Activated naive CD4-positive, alpha-beta T cell (primary cell): Measurements from ENCODE around the gene TNS4.

ENCODE experiments used
- DNase-seq, 4 experiments: peaks; one replicate each; lab custom pipeline; 2025; lab: John Stamatoyannopoulos, UW

The TNS4 gene

DNA sequence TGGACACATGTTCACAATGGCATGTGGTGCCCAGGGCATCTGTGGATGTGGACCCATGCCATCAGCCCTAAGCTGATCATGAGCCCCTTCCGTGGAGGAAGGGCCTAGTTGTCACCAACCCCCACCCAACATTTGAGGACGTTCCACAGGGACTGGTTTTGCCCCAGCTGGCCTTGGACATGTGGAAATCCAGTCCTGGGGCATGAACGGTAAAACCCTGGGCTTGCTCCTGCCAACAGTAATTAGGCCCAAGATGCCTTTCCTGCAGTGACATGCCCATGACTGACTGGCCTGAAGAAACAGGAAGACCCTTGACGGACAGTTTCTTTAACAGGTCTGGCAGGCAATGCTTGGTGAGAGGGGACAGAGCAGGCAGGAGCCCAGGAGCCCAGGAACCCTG is 7.7 kb downstream of the TNS4 start:
- no peak for DNase-seq

- no peak for DNase-seq
Measured at GRCh38 chr17:40491486-40491885, 9.9 kb downstream of the TNS4 start.

- DNase-seq: no peak
Measured at GRCh38 chr17:40490982-40491381, 10.4 kb downstream of the TNS4 start.

GRCh38 chr17:40490289-40490853 is 11.1 kb downstream of the TNS4 start:
- peak in 1 of 4 experiments; percentile 22 for DNase-seq

GRCh38 chr17:40487371-40488020 is 13.9 kb downstream of the TNS4 start:
- no peak for DNase-seq

DNA sequence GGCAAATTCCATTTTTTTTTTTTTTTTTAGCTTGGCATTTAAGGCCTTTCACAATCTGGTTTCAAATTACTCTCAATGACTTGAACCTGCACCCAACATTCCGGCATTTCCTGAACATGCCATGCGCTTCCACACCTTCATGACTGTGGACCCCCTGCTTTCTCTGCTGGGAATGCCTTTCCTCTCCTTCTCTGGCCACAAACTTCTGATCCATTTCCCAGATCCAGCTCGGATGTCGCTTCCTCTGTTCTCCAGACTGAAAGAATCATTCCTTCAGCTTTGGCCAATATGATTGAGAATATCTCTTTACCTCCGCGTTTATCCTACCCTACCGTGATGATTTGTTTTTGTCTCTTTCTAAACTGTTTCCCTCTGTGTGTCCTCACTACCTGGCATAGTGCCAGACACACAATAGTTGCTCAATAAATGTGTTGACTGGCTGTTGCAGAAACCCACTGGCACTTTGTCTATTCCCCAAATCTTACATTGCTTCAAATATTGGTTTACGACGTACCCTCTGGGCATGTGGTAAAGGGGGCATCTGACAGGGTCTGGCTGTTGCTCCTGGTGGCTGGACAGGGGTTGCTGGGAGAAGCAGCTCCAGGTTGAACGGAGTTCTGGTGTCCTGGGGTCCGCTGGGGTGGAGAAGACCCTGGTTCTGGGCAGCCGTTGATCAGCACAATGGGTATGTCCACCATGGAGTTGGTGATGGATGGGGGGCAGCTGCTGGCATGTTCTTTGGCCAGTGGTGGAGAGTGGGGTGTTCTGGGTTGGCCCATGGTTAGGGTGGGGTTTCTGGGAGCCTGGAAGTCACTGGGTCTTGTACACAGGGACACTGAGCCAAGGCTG is 14.7 kb downstream of the TNS4 start:
- DNase-seq: no peak

- DNase-seq: no peak
Measured at GRCh38 chr17:40485851-40486521, 15.4 kb downstream of the TNS4 start.

- no peak for DNase-seq
Measured at GRCh38 chr17:40484973-40485530, 16.4 kb downstream of the TNS4 start.

DNA sequence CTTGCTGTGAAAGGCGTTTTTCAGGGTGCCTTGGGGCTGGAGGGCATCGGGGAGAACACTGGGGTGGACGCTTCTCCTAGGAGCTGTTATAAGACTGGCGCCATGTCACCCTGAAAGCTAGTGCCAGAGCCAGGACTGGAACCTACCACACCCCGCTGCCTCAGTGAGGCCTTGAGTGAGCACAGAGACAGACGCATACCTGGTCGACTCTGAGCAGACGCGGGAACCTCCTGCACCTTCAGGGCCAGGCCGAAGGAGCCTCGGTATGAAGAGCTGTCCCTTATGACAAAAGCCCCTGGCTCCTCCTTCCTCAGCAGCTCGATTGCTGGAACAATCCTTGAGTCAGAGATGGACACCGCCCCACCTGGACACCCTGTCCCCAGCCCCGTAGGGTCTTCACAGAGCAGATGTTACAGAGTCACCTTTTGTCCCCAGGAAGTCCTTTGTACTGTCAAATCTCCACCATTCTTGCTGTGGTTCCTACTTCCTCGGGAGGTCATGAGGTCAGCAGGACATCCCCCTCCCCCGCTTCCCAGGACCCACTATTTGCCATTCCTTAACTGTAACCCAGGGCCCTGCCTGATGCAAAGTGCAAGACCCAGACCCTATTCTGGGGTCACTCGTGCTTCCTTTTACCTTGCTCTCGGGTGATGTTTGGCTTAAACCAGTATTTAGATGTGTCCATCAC is 17.0 kb downstream of the TNS4 start:
- DNase-seq: no peak

DNA sequence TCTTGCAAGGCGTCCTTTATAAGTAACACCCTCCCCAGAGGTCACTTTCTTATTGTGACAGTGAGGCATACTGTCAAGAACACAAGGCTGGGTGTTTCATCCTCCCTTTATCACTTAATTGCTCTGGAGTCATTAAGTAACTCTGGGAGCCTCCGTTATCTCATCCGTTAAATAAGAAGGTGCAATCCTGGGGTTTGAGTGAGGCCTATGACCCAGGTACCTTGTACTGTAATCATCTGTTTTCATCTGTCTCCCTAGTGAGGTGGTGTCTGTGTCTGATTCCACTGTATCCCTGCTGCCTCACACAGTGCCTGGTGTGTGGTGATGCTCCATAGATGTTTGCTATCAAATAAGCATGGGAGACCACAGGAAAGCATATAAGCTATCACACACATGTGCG is 17.7 kb downstream of the TNS4 start:
- DNase-seq: no peak

DNA sequence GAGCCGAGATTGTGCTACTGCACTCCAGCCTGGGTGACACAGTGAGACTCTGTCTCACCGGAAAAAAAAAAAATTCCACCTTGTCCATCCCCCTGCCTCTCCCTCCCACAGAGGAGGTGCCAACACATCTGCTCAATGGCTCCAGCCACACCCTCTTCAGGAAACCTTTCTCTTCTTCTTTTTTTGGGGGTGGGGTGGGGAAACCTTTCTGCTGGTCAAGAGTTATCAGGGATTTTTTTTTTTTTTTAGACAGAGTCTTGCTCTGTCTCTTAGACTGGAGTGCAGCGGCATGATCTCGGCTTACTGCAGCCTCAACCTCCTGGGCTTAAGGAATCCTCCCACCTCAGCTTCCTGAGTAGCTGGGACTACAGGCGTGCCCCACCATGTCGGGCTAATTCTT is 18.7 kb downstream of the TNS4 start:
- DNase-seq: no peak

DNA sequence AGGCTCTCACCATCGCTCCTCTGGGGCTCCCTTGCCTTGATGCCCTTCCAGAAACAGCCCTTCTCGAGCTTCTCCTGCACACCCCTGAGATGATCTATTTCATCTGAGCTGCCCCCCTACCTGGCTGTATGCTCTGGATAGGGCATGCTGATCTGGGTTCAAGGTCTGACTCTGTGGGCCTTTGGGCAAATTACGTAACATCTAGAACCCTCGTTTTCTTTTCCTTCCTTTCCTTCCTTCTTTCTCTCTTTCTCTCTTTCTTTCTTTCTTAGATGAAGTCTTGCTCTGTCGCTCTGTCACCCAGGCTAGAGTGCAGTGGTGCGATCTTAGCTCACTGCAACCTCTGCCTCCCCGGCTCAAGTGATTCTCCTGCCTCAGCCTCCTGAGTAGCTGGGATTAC is 20.3 kb downstream of the TNS4 start:
- no peak for DNase-seq

GRCh38 chr17:40480501-40481003 is 20.9 kb downstream of the TNS4 start:
- DNase-seq: peak; percentile 43 to 73 (median 62)

- no peak for DNase-seq
Measured at GRCh38 chr17:40479754-40480480, 21.5 kb downstream of the TNS4 start.

DNA sequence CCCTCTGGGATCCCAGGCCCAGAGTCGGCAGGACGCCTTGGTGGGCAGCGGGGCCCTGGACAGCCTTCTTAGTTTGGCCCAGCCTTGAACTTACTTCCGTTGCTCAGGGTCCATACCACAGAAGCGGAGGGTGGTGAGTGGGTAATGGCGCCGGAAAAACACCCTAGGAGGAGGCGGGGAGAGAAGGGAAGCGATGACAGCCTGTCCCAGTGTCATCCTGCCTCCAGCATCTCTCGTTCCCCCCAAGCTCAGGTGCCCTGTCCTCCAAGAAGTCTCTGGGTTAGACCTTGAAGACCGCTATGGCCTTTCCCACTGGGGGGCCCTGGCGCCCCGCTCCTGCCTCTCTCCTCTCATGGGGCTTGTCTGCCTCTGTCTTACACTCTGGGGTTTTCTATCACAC is 22.9 kb downstream of the TNS4 start:
- no peak for DNase-seq

DNA sequence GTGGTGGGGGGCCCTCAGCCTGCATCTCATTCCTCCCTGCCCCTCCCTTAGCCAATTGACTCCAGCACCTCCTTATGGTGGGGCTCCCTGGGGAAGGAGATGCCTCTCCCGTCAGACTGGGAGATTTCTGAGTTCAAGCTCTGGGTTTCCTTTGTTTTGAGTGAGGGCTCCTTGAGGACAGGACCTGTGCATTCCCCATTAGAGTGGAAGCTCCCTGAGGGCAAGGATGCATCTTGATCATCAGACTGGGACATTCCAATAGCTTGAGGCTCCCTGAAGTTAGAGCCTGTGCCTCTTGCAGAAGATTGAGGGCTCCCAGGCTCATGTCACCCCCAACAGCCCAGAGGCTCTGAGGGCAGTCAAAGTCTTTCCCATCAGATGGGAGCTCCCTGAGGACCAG is 23.6 kb downstream of the TNS4 start:
- no peak for DNase-seq

DNA sequence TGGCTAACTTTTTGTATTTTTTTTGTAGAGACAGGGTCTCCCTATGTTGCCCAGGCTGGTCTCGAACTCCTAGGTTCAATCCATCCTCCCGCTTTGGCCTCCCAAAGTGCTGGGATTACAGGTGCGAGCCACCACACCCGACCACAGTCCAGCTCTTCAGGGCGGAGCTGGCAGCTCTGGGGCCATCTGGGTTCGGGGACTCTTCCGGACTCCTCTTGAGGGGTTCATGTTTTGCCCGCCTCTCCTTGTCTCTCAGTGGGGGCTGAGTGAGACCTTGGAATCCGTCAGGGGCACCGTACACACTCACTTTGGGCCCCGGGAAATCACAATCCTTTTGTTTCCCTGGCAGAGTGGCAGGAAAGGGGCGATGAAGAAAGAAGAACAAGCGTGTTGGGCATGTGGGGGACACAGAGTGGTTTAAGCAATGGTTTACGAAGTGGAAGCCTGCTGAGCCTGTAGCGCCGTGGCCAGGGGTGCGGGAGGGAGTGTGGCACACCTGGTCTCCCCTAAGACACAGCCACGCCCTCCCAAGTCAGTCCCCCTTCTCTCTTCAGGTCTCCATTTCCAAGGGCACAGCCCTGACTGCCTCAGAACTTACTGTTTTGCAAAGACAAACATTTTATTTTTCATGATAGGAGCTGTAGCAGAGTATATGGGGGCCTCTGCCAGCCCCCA is 26.1 kb downstream of the TNS4 start:
- DNase-seq: no peak

DNA sequence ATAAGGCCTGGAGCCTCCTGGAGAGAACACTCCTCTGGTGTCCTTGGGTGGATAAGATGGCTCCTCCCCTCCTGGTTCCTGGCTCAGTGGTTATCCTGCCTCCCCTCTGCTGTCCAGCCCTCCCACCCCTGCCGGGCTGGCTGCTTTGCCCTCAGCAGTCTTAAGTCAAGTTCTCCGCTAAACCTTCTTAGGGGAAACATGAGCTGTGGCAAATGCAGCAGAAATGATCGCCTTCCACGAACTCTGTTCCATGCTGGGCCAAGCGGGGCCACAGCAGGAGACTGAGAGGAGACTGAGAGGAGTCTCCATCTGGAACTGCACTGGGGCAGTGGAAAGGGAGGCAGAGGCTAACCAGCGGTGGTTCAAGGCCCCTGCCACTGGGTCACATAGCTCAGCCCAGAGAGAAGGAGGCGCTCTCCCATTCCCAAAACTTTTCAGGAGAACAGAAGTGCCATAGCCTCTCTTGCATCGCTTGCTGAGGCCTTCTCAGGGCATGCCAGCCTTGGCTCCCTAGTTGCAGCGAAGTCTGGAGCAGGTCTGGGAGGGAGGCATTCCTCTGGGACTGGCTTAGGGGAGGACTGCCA is 26.9 kb downstream of the TNS4 start:
- DNase-seq: no peak

GRCh38 chr17:40473573-40474365 is 27.7 kb downstream of the TNS4 start:
- DNase-seq: no peak
